ENCODE data around the gene KCNMA1.

KCNMA1 gene

DNA sequence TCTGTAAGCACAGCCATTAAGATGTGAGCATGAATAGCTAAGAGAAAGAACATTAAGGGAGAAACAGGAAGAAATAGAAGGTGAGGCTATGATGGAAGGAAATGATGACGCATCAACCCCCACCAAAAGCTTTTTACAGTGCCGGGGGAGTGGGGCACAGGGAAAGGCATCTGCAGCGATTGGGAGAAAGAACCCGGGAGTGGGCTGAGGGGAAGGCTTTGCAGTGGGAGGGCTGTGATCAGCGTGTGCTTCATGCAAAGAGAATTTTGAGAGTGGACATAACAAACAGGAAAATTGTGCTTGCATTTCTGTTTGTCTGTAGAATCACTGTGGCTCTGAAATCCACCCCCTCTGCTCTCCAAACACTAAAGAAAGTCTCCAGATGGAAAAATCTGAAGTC, 250.8 kb downstream of the KCNMA1 start:
- no peak overlapping the region for H2BK15ac ChIP-seq (ENCODE audit: low read length)
- H3K18ac ChIP-seq (ENCODE audit: low read length), result no peak overlapping the region
- no peak overlapping the region for H2BK12ac ChIP-seq (ENCODE audit: low read length)
- H2AFZ ChIP-seq (ENCODE audit: low read length), result no peak overlapping the region
- H2BK5ac ChIP-seq (ENCODE audit: low read length), result no peak overlapping the region
- no peak overlapping the region for H3K4ac ChIP-seq (ENCODE audit: low read length)
- H3K9ac ChIP-seq (ENCODE audit: low read depth, low read length, poor library complexity), result no peak overlapping the region
- no peak for DNase-seq (ENCODE audit: low spot score)
- H4K8ac ChIP-seq (ENCODE audit: low read depth, low read length), result no peak overlapping the region
- no CpG with 5 or more reads among the region's 5 CpGs for WGBS, 2 donors (ENCODE audit: extremely low coverage in 2 of 2, insufficient read length in 2 of 2, insufficient replicate concordance in 1 of 2)
- H3K79me1 ChIP-seq (ENCODE audit: low read depth, low read length), result peaks cover 1% of the 10 kb centered on the region
- no peaks in the 10 kb centered on the region for H3K36me3 ChIP-seq (replicated peaks in 1 of 2; ENCODE audit: control insufficient read depth in 2 of 2, insufficient read depth in 2 of 2, low read length in 2 of 2)
- H3K4me2 ChIP-seq (ENCODE audit: insufficient read depth, low read length, poor library complexity, severe bottlenecking), result no peak overlapping the region
- H3K27me3 ChIP-seq (ENCODE audit: control insufficient read depth in 3 of 3, insufficient read depth in 3 of 3, low read depth in 1 of 3, low read length in 3 of 3), result no peaks in the 10 kb centered on the region
- H3K23ac ChIP-seq (ENCODE audit: low read depth, low read length, poor library complexity), result no peak overlapping the region
- no peaks in the 10 kb centered on the region for H3K9me3 ChIP-seq (replicated peaks in 1 of 2; ENCODE audit: control insufficient read depth in 2 of 2, insufficient read depth in 1 of 2, low read depth in 1 of 2, low read length in 2 of 2)
- H2AK5ac ChIP-seq (ENCODE audit: low read depth, low read length), result no peak overlapping the region
- H2BK120ac ChIP-seq (ENCODE audit: low read depth, low read length), result no peak overlapping the region
- no peak overlapping the region for H4K91ac ChIP-seq (ENCODE audit: low read depth, low read length, poor library complexity)
- H3K14ac ChIP-seq (ENCODE audit: low read length), result no peak overlapping the region
- no peaks in the 10 kb centered on the region for H3K4me1 ChIP-seq (ENCODE audit: control insufficient read depth in 2 of 2, insufficient read depth in 1 of 2, low read depth in 1 of 2, low read length in 2 of 2)
- H3K4me3 ChIP-seq (ENCODE audit: low read length in 2 of 2), result no peak overlapping the region
- H3K27ac ChIP-seq (replicated peaks; ENCODE audit: low read length), result no peak overlapping the region

DNA sequence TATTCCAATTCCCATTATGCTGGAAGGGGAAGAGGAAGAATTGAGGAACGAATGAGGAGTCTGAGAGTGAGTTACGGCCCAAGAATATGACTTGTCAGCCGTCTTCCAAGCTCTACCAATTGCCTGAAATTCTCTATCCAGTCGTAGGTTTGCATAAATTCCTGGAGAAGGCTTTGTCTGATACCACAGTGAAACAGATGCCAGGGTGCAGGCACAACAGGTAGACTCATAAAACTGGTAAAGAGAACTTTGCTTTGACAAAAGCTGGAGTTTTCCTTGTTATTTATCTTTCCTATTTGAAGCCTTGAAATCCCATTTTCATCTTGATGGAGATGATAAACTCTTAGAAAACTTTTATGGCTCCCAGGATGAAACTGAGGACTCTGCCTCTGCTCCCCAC, 251.2 kb downstream of the KCNMA1 start:
- WGBS, 2 donors (ENCODE audit: extremely low coverage in 2 of 2, insufficient read length in 2 of 2, insufficient replicate concordance in 1 of 2), result no CpG with 5 or more reads among the region's 4 CpGs
- Histone ChIP-seq H2BK120ac (ENCODE audit: low read depth, low read length) (no peak overlapping the region), H2AFZ (ENCODE audit: low read length) (no peak overlapping the region), H2BK5ac (ENCODE audit: low read length) (no peak overlapping the region), H3K4ac (ENCODE audit: low read length) (no peak overlapping the region), H3K27ac (replicated peaks; ENCODE audit: low read length) (no peak overlapping the region), H2BK15ac (ENCODE audit: low read length) (no peak overlapping the region), H3K9ac (ENCODE audit: low read depth, low read length, poor library complexity) (no peak overlapping the region), H3K4me1 (ENCODE audit: control insufficient read depth in 2 of 2, insufficient read depth in 1 of 2, low read depth in 1 of 2, low read length in 2 of 2) (no peaks in the 10 kb centered on the region), H3K14ac (ENCODE audit: low read length) (no peak overlapping the region), H4K91ac (ENCODE audit: low read depth, low read length, poor library complexity) (no peak overlapping the region), H3K79me1 (ENCODE audit: low read depth, low read length) (peaks cover 1% of the 10 kb centered on the region), H2AK5ac (ENCODE audit: low read depth, low read length) (no peak overlapping the region), H3K27me3 (ENCODE audit: control insufficient read depth in 3 of 3, insufficient read depth in 3 of 3, low read depth in 1 of 3, low read length in 3 of 3) (no peaks in the 10 kb centered on the region), H4K8ac (ENCODE audit: low read depth, low read length) (no peak overlapping the region), H2BK12ac (ENCODE audit: low read length) (no peak overlapping the region), H3K4me3 (ENCODE audit: low read length in 2 of 2) (no peak overlapping the region), H3K18ac (ENCODE audit: low read length) (no peak overlapping the region), H3K9me3 (replicated peaks in 1 of 2; ENCODE audit: control insufficient read depth in 2 of 2, insufficient read depth in 1 of 2, low read depth in 1 of 2, low read length in 2 of 2) (no peaks in the 10 kb centered on the region), H3K36me3 (replicated peaks in 1 of 2; ENCODE audit: control insufficient read depth in 2 of 2, insufficient read depth in 2 of 2, low read length in 2 of 2) (no peaks in the 10 kb centered on the region), H3K23ac (ENCODE audit: low read depth, low read length, poor library complexity) (no peak overlapping the region), H3K4me2 (ENCODE audit: insufficient read depth, low read length, poor library complexity, severe bottlenecking) (no peak overlapping the region)
- no peak for DNase-seq (ENCODE audit: low spot score)

DNA sequence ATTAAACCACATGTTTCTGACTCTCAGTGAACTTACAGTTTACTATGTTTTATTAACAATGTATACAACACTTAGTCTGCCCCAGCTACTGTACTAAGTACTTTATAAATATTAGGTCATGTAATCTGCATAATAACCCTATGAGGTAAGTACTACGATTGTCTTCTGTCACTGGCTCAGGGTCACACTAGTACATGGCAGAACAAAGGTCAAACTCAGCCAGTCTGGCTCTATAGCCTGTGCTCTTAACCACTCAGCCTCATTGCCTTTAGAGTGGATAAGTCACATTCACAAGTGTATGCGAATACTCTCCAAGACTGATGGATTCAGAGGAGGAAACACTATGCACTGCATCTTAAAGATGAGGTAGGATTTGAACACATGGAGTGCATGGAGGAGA, 252.3 kb downstream of the KCNMA1 start:
- H2BK120ac ChIP-seq (ENCODE audit: low read depth, low read length), result no peak overlapping the region
- H3K14ac ChIP-seq (ENCODE audit: low read length), result no peak overlapping the region
- H2BK12ac ChIP-seq (ENCODE audit: low read length), result no peak overlapping the region
- H3K4ac ChIP-seq (ENCODE audit: low read length), result peak overlapping the region; percentile 44
- H2AFZ ChIP-seq (ENCODE audit: low read length), result no peak overlapping the region
- no CpG with 5 or more reads among the region's 2 CpGs for WGBS, 2 donors (ENCODE audit: extremely low coverage in 2 of 2, insufficient read length in 2 of 2, insufficient replicate concordance in 1 of 2)
- H4K91ac ChIP-seq (ENCODE audit: low read depth, low read length, poor library complexity), result no peak overlapping the region
- peaks cover 1% of the 10 kb centered on the region for H3K79me1 ChIP-seq (ENCODE audit: low read depth, low read length)
- no peak overlapping the region for H3K4me3 ChIP-seq (ENCODE audit: low read length in 2 of 2)
- H3K27me3 ChIP-seq (ENCODE audit: control insufficient read depth in 3 of 3, insufficient read depth in 3 of 3, low read depth in 1 of 3, low read length in 3 of 3), result no peaks in the 10 kb centered on the region
- no peak overlapping the region for H3K27ac ChIP-seq (replicated peaks; ENCODE audit: low read length)
- no peak overlapping the region for H3K18ac ChIP-seq (ENCODE audit: low read length)
- no peak overlapping the region for H3K4me2 ChIP-seq (ENCODE audit: insufficient read depth, low read length, poor library complexity, severe bottlenecking)
- no peak overlapping the region for H4K8ac ChIP-seq (ENCODE audit: low read depth, low read length)
- DNase-seq (ENCODE audit: low spot score), result no peak
- H2BK5ac ChIP-seq (ENCODE audit: low read length), result no peak overlapping the region
- H3K9me3 ChIP-seq (replicated peaks in 1 of 2; ENCODE audit: control insufficient read depth in 2 of 2, insufficient read depth in 1 of 2, low read depth in 1 of 2, low read length in 2 of 2), result no peaks in the 10 kb centered on the region
- H2BK15ac ChIP-seq (ENCODE audit: low read length), result no peak overlapping the region
- no peaks in the 10 kb centered on the region for H3K4me1 ChIP-seq (ENCODE audit: control insufficient read depth in 2 of 2, insufficient read depth in 1 of 2, low read depth in 1 of 2, low read length in 2 of 2)
- no peak overlapping the region for H3K23ac ChIP-seq (ENCODE audit: low read depth, low read length, poor library complexity)
- no peaks in the 10 kb centered on the region for H3K36me3 ChIP-seq (replicated peaks in 1 of 2; ENCODE audit: control insufficient read depth in 2 of 2, insufficient read depth in 2 of 2, low read length in 2 of 2)
- no peak overlapping the region for H2AK5ac ChIP-seq (ENCODE audit: low read depth, low read length)
- H3K9ac ChIP-seq (ENCODE audit: low read depth, low read length, poor library complexity), result no peak overlapping the region

DNA sequence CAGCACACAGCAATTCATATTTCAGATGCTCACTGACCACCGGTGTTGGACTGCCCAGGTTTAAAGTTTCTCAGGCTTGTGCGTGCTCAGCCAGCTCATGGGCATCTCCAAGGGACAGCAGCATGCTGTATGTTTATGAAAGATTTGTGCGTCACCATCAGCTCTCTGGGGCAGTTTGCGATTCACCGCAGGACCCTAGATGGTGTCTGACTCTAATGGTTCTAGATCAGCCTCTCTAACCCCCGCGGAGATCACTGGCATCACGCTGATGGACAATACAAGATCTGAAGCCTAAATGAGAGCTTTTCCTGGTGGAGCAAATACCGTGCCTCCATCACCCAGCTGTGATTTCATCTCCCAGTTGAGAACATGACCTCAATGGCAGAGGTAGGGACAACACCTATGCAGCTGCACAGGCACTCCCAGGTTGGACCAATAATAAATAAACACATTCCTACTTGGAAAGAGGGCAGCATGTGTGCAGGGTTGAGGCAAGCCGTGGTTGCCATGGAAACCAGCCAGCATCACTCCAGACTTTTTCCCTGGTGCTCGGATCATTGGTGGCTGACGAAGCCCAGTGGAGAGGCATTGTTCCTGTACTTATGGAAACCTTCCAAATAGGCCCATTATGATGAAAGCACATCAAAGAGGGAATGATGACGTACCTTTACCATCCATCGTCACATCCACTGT, 253.6 kb downstream of the KCNMA1 start:
- Histone ChIP-seq H3K23ac (ENCODE audit: low read depth, low read length, poor library complexity) (no peak overlapping the region), H3K18ac (ENCODE audit: low read length) (no peak overlapping the region), H3K79me1 (ENCODE audit: low read depth, low read length) (no peaks in the 10 kb centered on the region), H4K8ac (ENCODE audit: low read depth, low read length) (no peak overlapping the region), H3K36me3 (replicated peaks in 1 of 2; ENCODE audit: control insufficient read depth in 2 of 2, insufficient read depth in 2 of 2, low read length in 2 of 2) (no peaks in the 10 kb centered on the region), H3K4me2 (ENCODE audit: insufficient read depth, low read length, poor library complexity, severe bottlenecking) (no peak overlapping the region), H3K4me3 (ENCODE audit: low read length in 2 of 2) (no peak overlapping the region), H3K4ac (ENCODE audit: low read length) (no peak overlapping the region), H3K4me1 (ENCODE audit: control insufficient read depth in 2 of 2, insufficient read depth in 1 of 2, low read depth in 1 of 2, low read length in 2 of 2) (no peaks in the 10 kb centered on the region), H2BK120ac (ENCODE audit: low read depth, low read length) (no peak overlapping the region), H2AK5ac (ENCODE audit: low read depth, low read length) (no peak overlapping the region), H4K91ac (ENCODE audit: low read depth, low read length, poor library complexity) (no peak overlapping the region), H2BK15ac (ENCODE audit: low read length) (no peak overlapping the region), H3K27ac (replicated peaks; ENCODE audit: low read length) (no peak overlapping the region), H2BK12ac (ENCODE audit: low read length) (no peak overlapping the region), H2BK5ac (ENCODE audit: low read length) (no peak overlapping the region), H3K14ac (ENCODE audit: low read length) (no peak overlapping the region), H2AFZ (ENCODE audit: low read length) (no peak overlapping the region), H3K9ac (ENCODE audit: low read depth, low read length, poor library complexity) (no peak overlapping the region), H3K27me3 (ENCODE audit: control insufficient read depth in 3 of 3, insufficient read depth in 3 of 3, low read depth in 1 of 3, low read length in 3 of 3) (no peaks in the 10 kb centered on the region), H3K9me3 (replicated peaks in 1 of 2; ENCODE audit: control insufficient read depth in 2 of 2, insufficient read depth in 1 of 2, low read depth in 1 of 2, low read length in 2 of 2) (no peaks in the 10 kb centered on the region)
- no CpG with 5 or more reads among the region's 14 CpGs for WGBS, 2 donors (ENCODE audit: extremely low coverage in 2 of 2, insufficient read length in 2 of 2, insufficient replicate concordance in 1 of 2)
- no peak for DNase-seq (ENCODE audit: low spot score)

Measured in neuronal stem cell (in vitro differentiated cells).